Sciatic nerve (tissue), 2 donors: ENCODE measurements around the gene MIOX. TPM values are rescaled to one million over a fixed set of nuclear protein-coding genes. Genes with fewer than 3 reads are reported as not detected.
A peak's percentile ranks its signal among the peaks of the same experiment; 100 is the strongest.

Experiments used
- ATAC-seq: fragments of 200-7000 bp; cut with Tn5 transposase; one replicate; pipeline ENCODE4 v1.9.1; 2020; ENCODE audit warnings: mild to moderate bottlenecking, moderate library complexity
- DNase-seq: peaks from one replicate; pipeline ENCODE4 v3.0.0-alpha.2; 2020; ENCODE audit warnings: low spot score
- intact Hi-C: fragments of 100-400 bp; cut with DNase I; formaldehyde crosslinking; loops from one replicate; pipeline ENCODE4 v1.14.2; 2022
- total RNA-seq: library from RNA; stranded (reverse); fragmentation: NEBNext Ultra II Directional; extraction: Animal tissue kit (Norgen Biotek cat#: 25700); gene quantifications from one replicate; pipeline ENCODE4 v1.2.1, GENCODE V29; 2021
- donor health status: DM: no; HTN: no; CAD: no.
- donor health status: DM: no; HTN: no; CAD: no.

The MIOX gene
- total RNA-seq, 1 donor from 2014 or later, result not detected

DNA sequence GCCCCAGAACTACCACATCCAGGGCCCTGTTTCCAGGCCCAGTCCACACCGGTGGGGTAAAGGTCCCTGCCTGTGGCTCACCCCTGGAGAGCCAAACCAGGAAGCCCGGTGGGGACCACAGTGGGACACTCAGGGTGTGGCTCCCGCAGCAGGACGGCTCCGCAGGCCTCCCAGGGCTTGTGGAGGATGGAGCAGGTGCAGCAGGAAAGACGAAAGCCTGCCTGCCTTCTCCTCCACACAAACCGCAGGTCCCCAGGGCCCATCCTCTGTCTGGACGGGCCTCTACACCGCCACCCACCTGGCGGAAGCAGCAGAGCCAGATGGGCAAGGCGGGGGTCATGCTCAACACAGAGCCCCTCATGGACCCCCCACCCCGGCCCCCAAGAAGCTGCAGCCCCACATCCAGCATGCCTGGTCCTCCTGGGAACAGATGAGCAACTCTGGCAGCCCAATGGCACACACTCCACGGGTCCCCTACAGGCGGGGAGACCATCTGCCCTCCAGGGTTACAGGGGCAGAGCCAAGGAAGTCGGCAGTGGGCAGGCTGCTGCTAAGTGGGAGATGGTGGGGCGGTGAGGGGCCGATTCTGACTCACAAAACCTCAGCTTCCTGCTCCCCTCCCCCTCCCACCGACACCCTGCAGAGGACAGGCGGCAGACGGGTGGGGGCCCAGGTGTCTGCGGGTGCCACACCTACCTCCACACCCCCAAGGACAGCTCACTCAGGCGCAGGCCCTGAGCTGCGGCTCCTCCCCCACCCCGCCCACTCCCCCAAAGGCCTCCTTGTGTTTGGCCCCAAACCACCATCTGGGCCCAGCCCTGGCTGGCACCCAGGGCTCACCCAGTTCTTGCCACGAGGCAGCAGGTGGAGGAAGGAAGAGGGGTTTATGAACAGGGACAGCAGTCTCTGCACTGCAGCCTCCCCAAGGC is 17.0 kb upstream of the MIOX start:
- DNase-seq (no peak), ATAC-seq (peak; percentile 46)
- intact Hi-C loops, result no loop called here

DNA sequence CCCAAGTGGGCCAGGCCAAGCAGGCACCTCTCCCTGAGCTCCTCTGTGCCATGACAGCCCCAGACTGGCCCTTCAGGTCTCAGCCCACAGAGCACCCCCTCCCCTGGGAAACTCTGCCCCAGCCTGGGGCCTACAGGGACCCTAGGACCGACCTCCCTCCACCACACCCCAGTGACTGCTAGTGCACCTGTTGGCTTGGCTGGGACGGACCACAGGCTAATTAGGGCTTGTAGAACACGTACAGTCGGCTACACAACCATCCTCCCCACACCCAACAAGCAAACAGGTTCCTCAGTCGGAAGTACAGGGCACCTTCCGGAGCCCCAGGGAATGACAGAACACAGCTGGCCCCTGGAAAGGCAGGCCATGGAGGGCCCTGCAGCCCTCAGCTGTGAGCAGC is 16.2 kb upstream of the MIOX start:
- intact Hi-C loops, result no loop called here
- DNase-seq, result no peak

DNA sequence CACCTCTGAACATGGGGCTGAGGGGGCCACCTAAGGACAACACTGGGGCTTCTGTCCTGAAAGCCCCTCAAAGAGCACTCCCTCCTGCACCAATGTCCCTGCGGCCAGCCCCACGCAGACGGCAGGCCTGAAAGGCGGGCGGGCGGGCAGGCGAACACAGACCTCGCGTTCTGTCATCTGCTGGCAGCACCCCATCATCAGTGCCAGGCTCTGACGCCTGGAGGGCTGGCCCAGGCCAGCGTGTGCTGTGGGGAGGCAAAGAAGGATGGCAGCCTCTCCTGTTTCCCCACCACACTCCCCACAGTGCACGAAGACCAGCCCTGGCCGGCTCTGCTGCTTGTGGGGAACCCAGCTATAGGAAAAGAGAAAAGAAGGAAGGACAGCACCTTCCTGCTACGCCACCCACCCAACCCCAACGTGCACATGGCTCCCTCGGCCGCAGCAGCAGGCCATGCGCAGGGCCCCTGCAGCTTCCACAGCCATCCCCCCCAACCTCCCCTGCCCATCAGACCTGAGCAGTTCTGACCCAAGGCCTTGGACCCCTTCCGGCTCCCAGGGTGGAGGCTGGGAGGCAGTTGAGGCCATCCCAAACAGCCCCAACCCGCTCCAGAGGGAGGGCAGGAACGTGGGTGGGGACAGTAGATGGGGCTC is 15.3 kb upstream of the MIOX start:
- DNase-seq, result no peak
- intact Hi-C loops, result no loop called here
- no peak for ATAC-seq

More for the DNA sequence above, 16.2 kb upstream of the MIOX start:
- no peak for ATAC-seq

DNA sequence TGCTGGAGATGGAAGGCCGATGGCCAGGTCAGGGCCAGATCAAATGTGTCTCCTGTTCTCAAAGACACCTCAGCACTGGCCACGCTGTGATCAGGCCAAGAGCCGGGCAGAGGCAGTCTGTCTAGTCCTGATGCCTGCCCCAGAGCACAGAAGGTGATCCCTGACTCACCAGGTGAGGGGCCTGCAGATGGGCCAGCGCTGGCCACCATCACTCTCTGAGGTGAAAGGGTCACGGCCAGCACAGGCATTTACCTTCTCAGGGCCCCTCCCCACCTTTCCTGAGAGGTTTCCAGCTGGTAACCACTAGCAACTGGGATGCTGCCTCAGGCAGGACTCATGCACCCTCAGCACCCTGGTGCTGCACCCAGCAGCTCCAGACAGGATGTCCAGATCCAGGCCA is 14.7 kb upstream of the MIOX start:
- ATAC-seq, result no peak
- DNase-seq, result no peak
- intact Hi-C loops, result no loop called here

DNA sequence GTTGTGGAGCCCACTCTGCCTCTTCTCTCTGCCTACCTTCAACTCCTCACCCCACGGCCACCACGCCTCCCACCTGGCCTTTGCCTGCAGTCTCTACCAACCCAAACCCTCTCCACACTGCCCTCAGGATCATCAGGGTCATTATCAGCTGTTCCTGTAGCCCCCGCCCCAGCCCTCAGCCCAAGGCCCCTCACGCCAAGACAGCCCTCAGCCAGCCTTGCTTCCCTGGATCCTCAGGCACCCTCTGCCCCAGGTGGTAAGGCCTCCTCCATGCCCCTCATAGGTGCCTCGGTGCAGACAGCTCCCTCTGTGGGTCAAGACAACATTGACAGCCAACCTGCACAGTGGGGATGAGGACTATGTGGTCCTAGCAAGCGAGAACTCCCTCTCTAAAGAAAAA is 13.6 kb upstream of the MIOX start:
- ATAC-seq (no peak), DNase-seq (no peak)
- intact Hi-C loops, result no loop called here

DNA sequence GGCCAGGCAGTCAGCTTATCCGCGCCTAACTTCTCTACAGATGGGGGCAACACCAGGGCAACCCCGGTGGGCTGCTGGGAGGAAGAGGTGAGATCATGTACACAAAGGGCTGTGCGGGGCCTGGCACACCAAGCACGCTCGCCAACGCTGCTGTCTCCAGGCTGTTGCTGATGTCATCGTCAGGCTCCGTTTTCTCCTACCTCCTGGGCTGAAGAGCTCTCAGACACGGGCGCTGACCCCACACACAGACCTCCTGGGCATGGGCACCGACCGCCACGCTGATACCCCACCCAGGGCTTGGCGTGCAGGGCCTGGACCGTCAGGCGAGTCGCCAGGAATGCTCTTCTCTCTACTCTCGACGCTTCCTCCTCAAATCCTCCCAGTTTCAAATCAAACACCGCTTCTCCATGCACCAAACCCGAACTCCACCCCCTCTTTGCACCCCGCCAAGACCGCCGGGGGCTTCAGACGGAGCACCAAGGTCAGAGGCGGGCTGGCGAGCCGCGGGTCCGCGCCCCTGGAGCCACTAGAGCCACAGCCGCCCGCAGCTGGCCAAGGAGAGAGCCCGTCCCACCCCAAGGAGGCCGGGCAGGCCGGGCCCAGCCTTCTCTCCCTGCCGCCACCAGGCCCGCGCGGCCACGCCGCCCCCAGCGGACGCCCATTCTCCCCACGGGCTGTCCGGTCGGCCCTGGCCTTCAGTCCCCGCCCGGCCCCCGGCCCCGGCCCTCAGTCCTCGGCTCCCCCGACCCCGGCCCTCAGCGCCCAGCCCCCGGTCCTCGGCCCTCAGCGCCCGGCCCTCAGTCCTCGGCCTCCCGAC is 12.6 kb upstream of the MIOX start:
- intact Hi-C loops, result no loop called here
- ATAC-seq, result no peak
- no peak for DNase-seq

DNA sequence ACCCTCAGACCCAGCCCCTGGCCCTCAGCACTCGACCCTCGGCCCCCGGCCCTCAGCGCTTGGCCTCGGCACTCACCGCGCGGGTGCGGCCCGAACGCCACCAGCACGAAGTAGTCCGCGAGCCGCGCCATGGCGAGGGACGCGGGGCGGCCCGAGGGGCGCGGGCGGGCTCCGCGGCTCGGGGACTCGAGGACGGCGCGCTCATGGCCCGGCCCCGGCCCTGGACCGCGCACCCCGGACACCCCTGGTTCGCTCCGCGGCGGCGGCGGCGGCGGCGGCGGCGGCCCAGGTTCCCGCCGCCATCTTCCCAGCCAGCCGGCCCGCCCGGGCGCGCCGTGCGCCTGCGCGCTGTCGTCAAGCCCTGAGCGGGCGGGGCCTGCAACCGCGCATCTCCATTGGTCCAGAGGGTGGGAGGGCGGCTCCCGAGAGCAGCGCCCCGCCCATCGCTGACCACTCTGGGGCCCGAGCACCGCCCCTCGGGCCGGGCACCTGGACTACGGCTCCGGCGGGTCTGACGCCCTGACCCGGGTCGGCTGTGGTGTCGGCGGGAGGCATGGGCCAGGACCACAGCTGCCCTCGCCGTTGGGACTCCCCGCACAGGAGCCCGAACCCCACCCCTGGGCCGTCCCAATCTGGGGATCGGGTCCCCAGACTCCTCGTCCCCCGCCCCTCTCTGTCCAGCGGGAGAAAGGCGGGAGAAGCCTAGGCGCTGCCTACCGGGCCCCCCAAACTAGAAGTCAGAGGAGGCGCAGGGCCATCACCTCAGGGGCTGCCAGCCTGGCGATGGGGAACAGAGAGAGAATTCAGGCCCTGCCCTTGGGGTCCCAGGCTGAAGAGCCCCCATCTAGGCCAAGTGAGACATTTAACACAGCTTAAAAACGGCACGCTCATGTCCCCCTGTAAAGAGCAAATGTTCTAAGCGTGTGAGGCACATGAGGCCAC is 11.7 kb upstream of the MIOX start, which contains the start of gene SBF1:
SBF1 (minus strand) TSS at position 326 of the 942 bp plus-strand sequence; CDS start at position 131, 195 bp downstream.
- intact Hi-C loops, result no loop called here
- peak; percentile 98 for ATAC-seq

DNA sequence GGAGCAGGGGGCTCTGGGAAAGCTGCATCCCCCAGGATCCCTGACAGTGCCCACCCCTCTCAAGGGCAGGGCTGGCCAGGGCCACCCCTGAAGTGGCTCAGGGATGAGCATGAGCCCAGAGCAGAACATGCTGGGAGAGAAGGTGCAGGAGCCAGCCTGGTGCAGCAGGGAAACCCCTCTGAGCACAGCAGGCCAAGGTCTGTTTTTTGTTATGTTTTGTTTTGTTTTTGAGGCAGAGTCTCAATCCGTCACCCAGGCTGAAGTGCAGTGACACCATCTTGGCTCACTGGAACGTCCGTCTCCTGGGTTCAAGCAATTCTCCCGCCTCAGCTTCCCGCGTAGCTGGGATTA is 11.0 kb upstream of the MIOX start:
- DNase-seq, result no peak
- ATAC-seq, result peak; percentile 1
- intact Hi-C loops, result no loop called here

More for the DNA sequence above, 11.7 kb upstream of the MIOX start, which contains the start of gene SBF1:
- peak; percentile 94 for DNase-seq

DNA sequence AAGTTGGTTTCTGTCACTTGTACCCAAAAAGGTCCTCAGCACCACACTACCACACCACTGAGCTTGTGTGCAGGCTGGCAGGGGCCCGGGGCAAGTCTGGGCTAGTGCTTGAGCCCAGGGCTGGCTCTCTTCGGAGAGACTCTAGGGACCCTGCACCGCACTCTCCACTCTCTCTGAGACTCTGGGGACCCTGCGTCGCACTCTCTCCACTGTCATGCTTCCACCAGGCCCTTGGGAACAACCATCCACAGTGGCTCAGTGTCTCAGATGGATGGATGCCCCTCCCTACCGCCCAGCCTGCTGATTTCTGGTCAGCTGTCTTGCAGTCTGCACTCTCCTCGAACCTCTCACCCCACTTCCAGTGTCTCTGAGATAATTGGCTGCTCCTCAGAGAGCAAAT is 9.8 kb upstream of the MIOX start:
- ATAC-seq (no peak), DNase-seq (no peak)
- intact Hi-C loops, result no loop called here

DNA sequence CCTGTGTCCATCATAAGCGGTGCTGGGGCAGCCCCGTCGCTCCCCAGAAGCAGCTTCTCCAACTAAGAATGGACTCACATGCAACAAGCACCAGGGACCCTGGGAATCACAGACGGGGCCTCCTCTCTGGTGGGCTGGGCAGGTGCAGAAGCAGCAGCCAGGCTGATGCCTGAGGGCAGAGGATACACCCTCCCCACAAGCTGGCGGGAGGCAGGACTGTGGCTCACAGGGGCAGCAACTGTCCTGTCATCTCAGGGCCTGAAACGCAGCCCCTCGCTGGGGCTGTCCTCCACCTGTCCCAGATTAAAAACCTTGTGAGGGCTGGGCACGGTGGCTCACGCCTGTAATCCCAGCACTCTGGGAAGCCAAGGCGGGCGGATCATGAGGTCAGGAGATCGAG is 8.7 kb upstream of the MIOX start:
- ATAC-seq (no peak), DNase-seq (no peak)
- intact Hi-C loops, result no loop called here

DNA sequence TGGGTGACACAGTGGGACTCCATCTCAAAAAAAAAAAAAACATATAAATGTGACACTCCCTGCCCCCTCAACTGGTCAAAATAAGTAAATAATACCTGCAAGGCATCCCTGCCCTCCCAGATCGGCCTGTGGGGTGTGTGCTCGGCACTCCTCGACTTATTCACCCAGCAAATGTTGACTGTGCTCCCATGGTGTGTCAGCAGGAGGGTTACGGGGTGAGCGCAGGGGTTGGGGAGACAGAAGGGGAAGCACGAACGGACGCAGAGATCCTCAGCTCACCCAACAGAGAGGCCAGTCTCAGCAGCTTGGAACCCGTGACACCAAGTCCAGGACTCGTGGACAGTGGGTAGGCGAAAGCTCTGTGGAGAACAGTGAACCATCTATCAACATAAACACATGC is 6.9 kb upstream of the MIOX start:
- intact Hi-C loops, result no loop called here
- DNase-seq (no peak), ATAC-seq (no peak)

DNA sequence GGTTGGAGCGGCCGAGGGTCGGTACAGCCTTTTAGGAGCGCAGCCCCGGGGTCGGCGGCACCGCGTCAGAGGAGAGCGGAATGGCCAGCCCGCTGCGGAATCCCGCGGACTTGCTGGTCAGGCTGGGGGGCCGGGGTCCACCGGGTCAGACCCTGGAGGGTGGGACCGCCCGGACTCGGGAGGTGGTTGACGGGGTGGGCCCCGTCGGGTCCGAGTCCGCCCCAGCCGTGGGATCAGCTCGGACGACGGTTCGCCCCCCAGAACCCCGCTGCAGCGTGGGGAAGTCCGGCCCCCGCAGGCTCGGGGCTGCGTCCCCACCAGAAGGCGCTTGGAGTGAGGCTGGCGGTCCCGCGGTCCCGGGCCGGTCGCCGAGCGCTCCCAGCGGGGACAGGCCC is 5.6 kb upstream of the MIOX start:
- intact Hi-C loops, result no loop called here
- DNase-seq, result no peak
- ATAC-seq, result no peak

DNA sequence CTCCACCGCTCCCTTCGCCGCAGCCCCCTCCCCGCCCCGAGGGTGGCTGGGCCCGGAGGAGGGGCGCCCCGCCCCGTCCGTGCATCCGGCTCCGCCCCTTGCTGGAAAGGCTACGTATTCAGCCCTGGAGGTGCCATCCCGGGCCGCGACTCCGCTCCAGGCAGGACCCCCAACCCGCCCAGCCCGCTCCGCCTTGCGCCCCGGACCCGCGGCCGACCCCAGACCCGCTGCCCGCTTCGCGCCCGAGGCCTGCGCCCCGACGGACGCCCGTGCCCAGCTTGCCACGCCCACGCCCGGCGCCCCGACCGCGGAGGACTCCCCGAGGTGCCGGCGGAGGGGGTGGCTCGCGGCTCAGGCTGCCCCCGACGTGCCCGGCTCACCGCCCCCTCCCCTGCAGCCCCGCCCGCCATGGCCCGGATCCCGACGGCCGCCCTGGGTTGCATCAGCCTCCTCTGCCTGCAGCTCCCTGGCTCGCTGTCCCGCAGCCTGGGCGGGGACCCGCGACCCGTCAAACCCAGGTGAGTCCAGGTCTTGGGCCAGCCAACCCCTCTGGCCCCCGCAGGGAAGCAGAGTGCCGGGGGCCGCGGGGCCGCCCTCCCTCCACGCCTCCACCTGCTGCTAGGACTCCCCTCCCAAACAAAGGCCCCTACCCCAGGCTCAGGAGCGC is 5.1 kb upstream of the MIOX start, which contains the start of gene ADM2:
ADM2 (plus strand) TSS at position 104 of the 667 bp plus-strand sequence; CDS start at position 409, 305 bp downstream.
- DNase-seq (no peak), ATAC-seq (no peak)
- intact Hi-C loops, result no loop called here

DNA sequence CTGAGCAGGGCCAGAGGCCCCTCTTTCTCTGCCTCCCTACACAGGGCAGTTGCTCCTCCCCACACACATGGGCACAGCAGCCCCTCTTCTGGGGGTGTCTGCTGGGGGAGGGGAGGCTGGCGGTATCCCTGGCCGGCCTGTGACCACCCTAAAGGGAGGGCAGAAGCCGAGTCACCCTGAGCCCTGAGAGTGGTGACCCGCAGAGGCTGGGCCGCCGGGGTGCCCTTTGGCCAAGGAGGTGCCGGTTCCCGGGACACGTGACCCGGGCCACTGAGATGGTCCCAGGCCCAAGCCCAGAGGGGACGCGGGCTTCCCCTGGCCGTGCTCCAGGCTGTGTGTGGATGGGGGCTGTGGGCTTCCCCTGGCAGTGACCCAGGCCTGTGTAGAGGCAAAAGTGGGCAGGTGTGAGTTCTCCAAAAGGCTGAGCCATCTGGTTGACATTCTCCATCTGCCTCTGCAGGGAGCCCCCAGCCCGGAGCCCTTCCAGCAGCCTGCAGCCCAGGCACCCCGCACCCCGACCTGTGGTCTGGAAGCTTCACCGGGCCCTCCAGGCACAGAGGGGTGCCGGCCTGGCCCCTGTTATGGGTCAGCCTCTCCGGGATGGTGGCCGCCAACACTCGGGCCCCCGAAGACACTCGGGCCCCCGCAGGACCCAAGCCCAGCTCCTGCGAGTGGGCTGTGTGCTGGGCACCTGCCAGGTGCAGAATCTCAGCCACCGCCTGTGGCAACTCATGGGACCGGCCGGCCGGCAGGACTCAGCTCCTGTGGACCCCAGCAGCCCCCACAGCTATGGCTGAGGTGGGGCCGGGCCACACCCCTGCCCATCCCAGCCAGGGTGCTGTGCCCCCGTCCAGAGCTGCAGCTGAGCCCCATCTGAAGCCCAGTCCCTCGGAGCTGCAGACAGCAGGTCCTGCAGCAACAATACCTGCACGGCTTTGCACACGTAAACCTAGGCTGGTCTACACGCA is 4.3 kb upstream of the MIOX start:
- no peak for ATAC-seq
- intact Hi-C loops, result no loop called here
- no peak for DNase-seq

DNA sequence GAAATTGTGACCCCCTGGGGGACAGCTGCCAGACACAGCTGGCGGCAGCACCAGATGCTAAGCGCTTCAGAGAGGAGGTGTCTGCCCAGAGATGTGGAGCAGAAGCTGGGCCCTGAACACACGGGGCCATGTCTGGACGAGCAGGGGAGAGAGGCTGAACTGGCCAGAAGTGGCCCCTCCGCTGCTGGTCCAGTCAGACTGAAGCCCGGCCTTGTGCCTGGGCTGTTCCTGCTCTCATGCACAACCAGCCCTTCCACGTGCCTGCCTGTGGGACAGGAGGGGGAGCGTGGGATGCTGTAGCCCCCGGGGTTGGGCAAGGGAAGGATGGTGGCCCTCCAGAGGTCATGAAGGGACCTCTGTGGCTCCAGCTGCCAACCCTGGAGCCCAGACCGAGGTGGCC is 3.6 kb upstream of the MIOX start:
- ATAC-seq (no peak), DNase-seq (no peak)
- intact Hi-C loops, result no loop called here

DNA sequence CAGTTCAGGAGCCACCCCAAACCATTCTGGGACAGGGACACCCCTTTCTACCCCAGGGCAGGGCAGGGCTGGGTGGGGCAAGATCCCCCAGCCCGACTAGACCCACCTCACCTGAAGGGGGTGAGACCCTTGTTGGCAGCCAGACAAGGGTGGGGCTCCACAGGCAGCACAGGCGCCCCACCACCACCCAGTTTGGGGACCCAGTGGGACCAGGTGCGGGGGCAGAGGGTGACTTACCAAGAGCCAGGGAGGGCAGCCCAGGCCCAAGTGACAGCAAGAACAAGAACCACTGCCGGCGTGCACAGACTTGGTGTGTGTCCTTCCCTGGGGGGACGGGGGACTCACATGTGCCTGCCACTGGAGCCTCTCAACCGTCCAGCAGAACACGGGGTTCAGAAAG is 3.1 kb upstream of the MIOX start:
- intact Hi-C loops, result no loop called here
- DNase-seq (no peak), ATAC-seq (no peak)
